Testis (tissue), 2 donors: ENCODE data around the gene PSMC6.
"Not testable (repeated sequence)": the region's sequence is repeated elsewhere in the genome, so short reads cannot be mapped to it uniquely, and the experiment has no call there.

Source experiments
- CTCF ChIP-seq, 3 experiments: fragments of 450-650 bp in 2 of 3; fragments of 200-600 bp in 1 of 3; sonication (generic) in 1 of 3; IDR thresholded peaks; one replicate each; pipeline ENCODE4 v1.5.1; 2016 to 2019; ENCODE audit warnings: antibody characterized with exemption in 3 of 3, mild to moderate bottlenecking in 2 of 3, moderate library complexity in 1 of 3
- POLR2A ChIP-seq: fragments of 450-650 bp; IDR thresholded peaks from one replicate; pipeline ENCODE4 v1.6.1; 2017; ENCODE audit warnings: antibody characterized with exemption, mild to moderate bottlenecking, moderate library complexity

GRCh38 chr14:52762923-52763322 lies 55.9 kb downstream of the PSMC6 start:
- not testable (repeated sequence) for TF ChIP-seq CTCF (IDR thresholded peaks at IDR 0.05); POLR2A
